Islet of Langerhans (tissue), 1 donor: ENCODE data around the gene MBOAT2.
A peak's percentile ranks its signal among the peaks of the same experiment; 100 is the strongest.

Source experiments
- FAIRE-seq: peaks from one replicate; lab custom pipeline; 2011; peaks lifted over from hg19 to GRCh38; lab: Jason Lieb, UNC

The MBOAT2 gene

GRCh38 chr2:8821276-8822217 lies 181.9 kb downstream of the MBOAT2 start:
- FAIRE-seq = no peak

GRCh38 chr2:8819948-8820347 lies 183.5 kb downstream of the MBOAT2 start:
- no peak for FAIRE-seq

GRCh38 chr2:8819194-8819593 lies 184.3 kb downstream of the MBOAT2 start:
- no peak for FAIRE-seq

- FAIRE-seq = peak; percentile 27
Observed at GRCh38 chr2:8817221-8817620, 186.3 kb downstream of the MBOAT2 start.

GRCh38 chr2:8806885-8807704 lies 196.4 kb downstream of the MBOAT2 start:
- FAIRE-seq = no peak

- no peak for FAIRE-seq
Observed at GRCh38 chr2:8805278-8806210, 197.9 kb downstream of the MBOAT2 start.

GRCh38 chr2:8803658-8804379 lies 199.7 kb downstream of the MBOAT2 start:
- no peak for FAIRE-seq

- peak; percentile 38 for FAIRE-seq
Observed at GRCh38 chr2:8802741-8803140, 200.7 kb downstream of the MBOAT2 start.
